Medulla oblongata (tissue), 1 donor: ENCODE measurements around the gene HDAC4.

Experiments
- DNase-seq: peaks from one replicate; pipeline ENCODE4 v3.0.0-alpha.2; 2015; ENCODE audit errors: extremely low spot score

HDAC4 gene

GRCh38 chr2:239236808-239237205, 164.0 kb downstream of the HDAC4 start:
- no peak for DNase-seq

DNA sequence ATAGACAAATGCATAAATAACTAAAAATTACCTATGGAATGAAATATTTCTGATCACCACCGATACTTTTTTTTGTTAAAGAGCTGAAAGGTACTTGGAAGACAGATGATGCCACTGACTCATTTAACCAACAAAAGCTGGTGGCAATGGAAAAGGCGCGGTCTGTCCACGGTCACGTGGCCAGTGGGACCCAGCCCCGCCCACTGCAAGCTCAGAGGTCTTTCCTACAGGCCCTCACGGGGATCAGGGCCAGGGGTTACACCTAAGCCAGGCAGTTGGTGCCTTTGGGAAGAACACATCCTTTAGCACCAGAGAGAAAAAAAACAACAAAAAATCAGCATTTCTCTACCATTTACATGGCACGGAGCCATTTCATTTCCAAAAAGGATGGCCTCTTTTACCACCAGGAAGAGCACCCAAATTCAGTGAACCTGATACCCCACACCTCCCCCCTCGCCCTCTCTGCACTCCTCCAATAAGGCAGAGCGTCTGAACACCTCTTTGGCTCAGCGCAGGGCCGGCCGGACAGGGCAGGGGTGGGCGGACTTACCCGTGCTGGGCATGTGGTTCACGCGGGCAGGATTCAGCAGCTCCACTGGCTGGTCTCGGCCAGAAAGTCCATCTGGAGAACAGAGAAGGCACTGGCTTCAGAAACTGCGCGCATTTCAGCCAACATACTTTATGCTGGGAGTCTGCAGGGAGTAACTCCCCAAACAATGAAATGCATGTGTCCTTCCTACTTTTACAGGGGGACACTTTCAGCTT, 164.6 kb downstream of the HDAC4 start:
- DNase-seq: peak; percentile 46

DNA sequence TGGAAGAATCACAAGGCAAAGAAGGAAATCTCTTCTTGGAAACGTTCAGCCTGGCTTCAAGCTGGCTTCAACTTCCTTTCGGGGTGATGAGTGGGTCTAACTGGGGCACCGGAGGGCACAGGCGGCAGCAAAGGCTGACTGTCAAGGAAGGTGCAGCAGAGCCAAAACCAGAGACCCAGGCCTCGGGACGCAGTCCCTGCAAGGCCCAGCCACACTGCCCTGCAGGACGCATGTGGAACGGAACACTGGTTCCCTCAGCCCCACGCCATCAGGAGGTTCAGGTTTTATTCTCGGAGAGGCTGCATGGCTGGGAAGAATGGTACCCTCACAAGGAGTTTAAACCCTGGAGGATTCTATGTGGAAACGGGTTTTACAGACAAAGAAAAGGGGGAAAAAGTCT, 165.5 kb downstream of the HDAC4 start:
- DNase-seq: no peak

DNA sequence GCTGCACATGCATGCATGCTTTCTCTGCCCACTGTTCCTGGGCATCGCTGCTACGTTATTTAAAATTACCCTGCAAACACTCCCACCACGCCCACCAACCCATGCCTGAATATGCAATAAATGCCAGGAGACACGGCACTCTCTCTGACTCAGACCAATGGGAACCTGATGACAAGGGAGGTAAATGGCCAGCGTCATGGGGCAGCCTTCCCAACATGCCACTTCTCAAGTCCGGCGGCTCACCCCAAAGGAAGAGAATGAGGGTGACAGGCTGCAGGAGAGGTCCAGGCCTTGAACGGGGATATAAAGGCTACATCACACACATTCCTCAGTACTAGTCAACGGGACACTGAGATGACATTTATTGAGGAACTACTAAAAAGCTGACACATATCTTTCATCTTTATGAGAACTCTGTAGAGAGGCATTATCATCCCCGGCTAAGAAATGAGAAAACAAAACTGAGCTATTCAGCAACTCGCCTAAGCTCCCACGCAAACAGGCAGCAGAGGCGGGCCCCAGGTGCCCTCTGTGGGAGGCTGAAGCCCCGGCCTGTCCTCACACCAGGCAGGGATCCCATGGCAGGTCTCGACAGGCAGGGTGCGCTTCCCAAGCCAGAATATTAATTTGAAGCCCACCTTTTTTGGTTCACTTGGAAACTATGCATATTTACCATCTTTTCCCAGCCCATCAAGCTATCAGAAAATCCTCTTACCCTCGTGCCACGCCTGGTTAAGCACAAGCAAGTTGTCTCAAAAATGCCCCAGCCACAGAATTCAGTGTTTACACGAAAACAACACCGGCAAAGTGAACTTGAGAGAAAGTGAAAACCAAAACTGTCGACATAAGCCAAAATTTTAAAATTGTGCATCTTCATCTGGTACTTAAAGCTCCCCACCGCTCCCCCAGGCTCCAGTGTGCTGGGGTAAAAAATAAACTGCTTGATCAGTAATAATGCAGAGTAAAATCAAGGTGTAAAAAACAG, 166.3 kb downstream of the HDAC4 start:
- no peak for DNase-seq

DNA sequence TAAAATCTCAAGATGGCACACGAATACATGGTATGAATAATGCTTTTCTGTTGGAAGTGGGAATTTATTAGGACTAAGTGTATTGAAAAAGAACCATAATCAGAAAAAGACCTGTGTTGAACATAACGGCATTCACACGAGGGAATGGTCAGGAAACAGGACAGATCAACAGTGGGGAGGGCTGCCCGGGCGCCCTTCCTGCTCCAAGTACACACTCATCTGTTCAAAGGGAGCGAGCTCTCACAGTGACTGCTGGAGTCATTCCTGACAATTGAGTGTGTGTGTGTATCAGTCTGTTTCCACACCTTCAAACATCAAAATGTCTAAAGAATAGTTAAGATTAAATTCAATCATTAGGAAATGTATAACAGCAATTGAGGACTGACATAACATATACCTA, 167.2 kb downstream of the HDAC4 start:
- no peak for DNase-seq

GRCh38 chr2:239232195-239232578, 168.6 kb downstream of the HDAC4 start:
- no peak for DNase-seq

- no peak for DNase-seq
Measured at GRCh38 chr2:239231231-239232194, 169.3 kb downstream of the HDAC4 start.

DNA sequence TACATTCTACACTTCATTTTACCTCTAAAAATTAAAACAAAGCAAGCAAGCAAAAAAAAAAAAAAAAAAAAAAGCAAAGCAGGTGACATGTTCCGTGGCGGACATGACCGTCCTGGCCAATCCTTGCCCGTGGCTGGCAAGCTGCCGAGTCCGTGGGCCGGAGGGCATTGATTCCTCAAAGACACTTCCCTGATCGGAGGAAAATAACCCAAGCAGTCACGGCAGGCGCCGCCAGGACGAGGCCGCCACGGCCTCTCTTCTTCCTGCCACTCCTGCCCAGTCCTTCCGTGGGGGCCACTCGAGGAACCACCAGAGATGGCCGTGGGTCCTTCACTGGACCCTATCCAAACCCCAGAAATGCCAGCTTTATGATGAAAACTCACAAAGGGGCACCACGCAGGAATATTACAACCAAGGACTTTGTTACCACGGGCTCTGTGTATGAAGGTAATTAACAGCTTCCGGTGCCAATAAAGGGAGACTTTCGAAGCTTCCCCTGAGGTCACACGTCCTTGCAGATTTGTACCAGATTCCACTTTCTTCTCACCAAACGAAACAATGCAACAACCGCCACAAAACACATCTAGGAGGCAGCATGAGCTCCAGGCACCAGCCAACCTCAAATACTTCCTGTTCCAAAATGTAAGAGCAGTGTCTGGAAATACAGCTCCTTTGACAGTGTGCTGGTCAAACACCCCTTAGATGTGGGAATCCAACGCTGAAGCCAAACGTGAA, 170.3 kb downstream of the HDAC4 start:
- peak; percentile 54 for DNase-seq

- no peak for DNase-seq
Measured at GRCh38 chr2:239229545-239230279, 171.1 kb downstream of the HDAC4 start.

GRCh38 chr2:239227661-239228371, 173.0 kb downstream of the HDAC4 start:
- DNase-seq: peak; percentile 48

- DNase-seq: peak; percentile 69
Measured at GRCh38 chr2:239226677-239227581, 173.9 kb downstream of the HDAC4 start.

- DNase-seq: no peak
Measured at GRCh38 chr2:239225871-239226561, 174.8 kb downstream of the HDAC4 start.

DNA sequence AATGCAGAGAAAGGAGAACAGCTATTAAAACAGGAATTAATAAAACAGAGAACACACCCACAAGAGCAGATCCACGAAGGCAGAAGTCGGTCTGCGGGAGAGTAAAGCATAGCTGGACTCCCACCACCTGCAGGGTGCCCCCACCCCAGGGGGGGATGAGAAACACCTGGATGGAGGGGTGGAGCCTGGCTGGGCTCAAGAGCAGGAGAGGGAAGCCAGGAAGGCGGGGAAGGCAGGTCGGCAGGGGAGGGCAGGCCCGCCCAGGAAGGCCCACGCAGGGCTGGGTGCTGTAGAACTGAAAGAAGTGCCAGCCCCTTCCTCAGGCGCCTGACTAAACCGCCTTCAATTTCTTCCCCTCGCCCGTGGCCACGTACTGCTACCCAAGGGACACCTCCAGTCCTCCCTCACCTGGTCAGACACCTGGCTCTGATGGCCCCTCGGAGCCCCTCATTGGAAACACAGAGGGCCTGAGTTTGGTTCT, 175.4 kb downstream of the HDAC4 start:
- DNase-seq: no peak

- no peak for DNase-seq
Measured at GRCh38 chr2:239224955-239225354, 175.9 kb downstream of the HDAC4 start.

DNA sequence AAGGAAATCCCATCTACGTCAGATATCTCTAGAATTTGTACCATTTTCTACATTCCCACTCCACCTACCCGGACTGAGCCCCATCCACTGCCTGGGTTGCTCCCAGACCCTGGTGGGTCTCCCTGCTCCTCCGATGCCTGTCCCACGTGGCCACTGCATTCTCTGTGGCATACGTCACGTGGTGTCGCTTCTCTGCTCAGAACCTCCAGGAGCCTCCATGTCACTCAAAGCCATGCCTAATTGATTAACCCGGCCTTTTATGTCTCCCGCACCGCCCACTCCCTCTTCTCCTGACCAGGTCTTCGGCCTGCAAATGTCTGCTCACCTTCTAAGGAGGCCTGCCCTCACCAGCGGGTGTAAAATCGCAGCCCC, 176.6 kb downstream of the HDAC4 start:
- no peak for DNase-seq

DNA sequence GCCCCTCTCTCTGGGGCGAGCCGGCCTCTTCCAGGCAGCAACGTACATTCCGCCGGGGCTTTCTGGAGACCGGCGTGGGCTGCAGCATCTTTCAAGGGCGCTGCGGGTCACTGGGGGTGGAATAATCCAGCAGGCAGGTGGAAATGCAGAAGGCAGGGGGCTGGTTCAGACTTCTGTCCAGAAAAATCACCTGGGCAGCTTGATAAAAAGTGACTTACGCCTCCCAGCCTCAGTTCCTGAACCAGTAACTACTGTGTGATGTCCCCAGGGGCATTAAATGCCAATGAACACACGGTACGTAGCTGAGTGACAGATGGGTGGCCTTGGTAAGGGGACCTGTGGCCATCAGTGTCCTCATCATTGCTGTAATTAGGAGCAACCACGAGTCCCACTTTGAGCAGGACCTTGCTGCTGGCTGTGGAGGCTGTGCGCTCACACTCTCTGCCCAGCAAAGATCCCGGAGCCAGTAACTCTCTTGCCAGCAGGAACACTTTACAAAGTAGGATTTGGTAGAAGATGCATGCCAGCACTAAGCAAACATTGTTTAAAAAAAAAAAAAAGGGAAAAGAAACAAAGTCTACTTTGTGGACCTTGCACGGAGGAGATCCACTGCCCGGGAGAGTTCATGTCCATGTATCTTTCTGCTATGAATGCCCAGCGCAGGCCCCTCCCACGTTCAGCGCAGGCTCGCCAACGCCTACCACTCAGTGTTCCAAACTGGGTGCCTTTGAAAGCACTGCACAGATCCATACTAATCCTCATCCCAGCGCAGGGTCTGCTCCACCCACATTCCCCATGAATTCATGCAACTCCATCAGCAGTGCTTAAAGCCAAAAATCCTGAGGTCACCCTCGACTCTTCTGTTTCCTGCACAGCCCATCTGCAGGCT, 177.3 kb downstream of the HDAC4 start:
- peak; percentile 74 for DNase-seq
